IPS-15b (cell line): Measurements from ENCODE around the gene NCCRP1.
"Not testable (repeated sequence)": the region's sequence is repeated elsewhere in the genome, so short reads cannot be mapped to it uniquely, and the experiment has no call there.

Experiments used
- H3K27me3 ChIP-seq: one replicate; pipeline ENCODE4 v1.6.1; 2013; ENCODE audit warnings: low read length; ENCODE audit not compliant: control insufficient read depth, insufficient read depth
- H3K36me3 ChIP-seq: one replicate; pipeline ENCODE4 v1.6.1; 2013; ENCODE audit warnings: low read length; ENCODE audit not compliant: control insufficient read depth, insufficient read depth
- H3K4me1 ChIP-seq: one replicate; pipeline ENCODE4 v1.6.1; 2013; ENCODE audit warnings: mild to moderate bottlenecking, low read length; ENCODE audit not compliant: control insufficient read depth, insufficient read depth
- H3K4me3 ChIP-seq: one replicate; pipeline ENCODE4 v1.5.1; 2013; ENCODE audit warnings: low read depth, low read length
- H3K9ac ChIP-seq: one replicate; pipeline ENCODE4 v1.6.1; 2013; ENCODE audit warnings: low read depth, mild to moderate bottlenecking, low read length
- H3K9me3 ChIP-seq: one replicate; pipeline ENCODE4 v1.6.1; 2013; ENCODE audit warnings: mild to moderate bottlenecking, low read length; ENCODE audit not compliant: control insufficient read depth, insufficient read depth

Gene NCCRP1

GRCh38 chr19:39202998-39203355 is 6.2 kb downstream of the NCCRP1 start:
- Histone ChIP-seq H3K9me3 (no peaks in the 10 kb centered on the region), H3K4me3 (no peak overlapping the region), H3K9ac (no peak overlapping the region), H3K36me3 (no peaks in the 10 kb centered on the region), H3K27me3 (peaks cover 18% of the 10 kb centered on the region), H3K4me1 (peaks cover 2% of the 10 kb centered on the region)

- Histone ChIP-seq H3K4me3 (peak within 1 kb of the TSS; percentile 35), H3K36me3 (no peaks in the 10 kb centered on the region), H3K27me3 (peaks cover 15% of the 10 kb centered on the region)
These were observed 6.9 kb downstream of the NCCRP1 start, which contains the start of gene SYCN for GRCh38 chr19:39203372-39204341. Gene SYCN (minus strand): TSS chr19:39204263. CDS start chr19:39204254, 9 bp downstream.

GRCh38 chr19:39205449-39205764 is 8.6 kb downstream of the NCCRP1 start:
- no peak overlapping the region for H3K9ac ChIP-seq
- peaks cover 15% of the 10 kb centered on the region for H3K27me3 ChIP-seq
- no peaks in the 10 kb centered on the region for H3K36me3 ChIP-seq
- no peak overlapping the region for H3K4me3 ChIP-seq
- no peaks in the 10 kb centered on the region for H3K9me3 ChIP-seq
- peaks cover 2% of the 10 kb centered on the region for H3K4me1 ChIP-seq

More at GRCh38 chr19:39203372-39204341, 6.9 kb downstream of the NCCRP1 start, which contains the start of gene SYCN:
- Histone ChIP-seq H3K4me1 (peaks cover 2% of the 10 kb centered on the region), H3K9me3 (no peaks in the 10 kb centered on the region), H3K9ac (no peak within 1 kb of the TSS)

GRCh38 chr19:39206122-39206521 is 9.4 kb downstream of the NCCRP1 start:
- Histone ChIP-seq H3K4me1 (peaks cover 2% of the 10 kb centered on the region), H3K27me3 (peaks cover 15% of the 10 kb centered on the region), H3K36me3 (no peaks in the 10 kb centered on the region), H3K9ac (no peak overlapping the region), H3K4me3 (no peak overlapping the region), H3K9me3 (no peaks in the 10 kb centered on the region)

GRCh38 chr19:39207293-39207836 is 10.6 kb downstream of the NCCRP1 start:
- Histone ChIP-seq H3K4me1 (no peaks in the 10 kb centered on the region), H3K9me3 (no peaks in the 10 kb centered on the region), H3K4me3 (no peak overlapping the region), H3K36me3 (no peaks in the 10 kb centered on the region), H3K27me3 (peaks cover 15% of the 10 kb centered on the region), H3K9ac (no peak overlapping the region)

GRCh38 chr19:39208175-39208795 is 11.5 kb downstream of the NCCRP1 start:
- Histone ChIP-seq H3K36me3 (no peaks in the 10 kb centered on the region), H3K4me1 (no peaks in the 10 kb centered on the region), H3K4me3 (no peak overlapping the region), H3K27me3 (peaks cover 7% of the 10 kb centered on the region), H3K9ac (no peak overlapping the region), H3K9me3 (no peaks in the 10 kb centered on the region)

GRCh38 chr19:39209196-39209595 is 12.4 kb downstream of the NCCRP1 start:
- Histone ChIP-seq H3K27me3 (peaks cover 5% of the 10 kb centered on the region), H3K9ac (no peak overlapping the region), H3K9me3 (no peaks in the 10 kb centered on the region), H3K4me1 (no peaks in the 10 kb centered on the region), H3K36me3 (no peaks in the 10 kb centered on the region), H3K4me3 (no peak overlapping the region)

- no peaks in the 10 kb centered on the region for H3K9me3 ChIP-seq
- no peaks in the 10 kb centered on the region for H3K4me1 ChIP-seq
- no peak overlapping the region for H3K4me3 ChIP-seq
- H3K9ac ChIP-seq = no peak overlapping the region
- H3K27me3 ChIP-seq = no peaks in the 10 kb centered on the region
- H3K36me3 ChIP-seq = no peaks in the 10 kb centered on the region
These were observed 15.1 kb downstream of the NCCRP1 start for GRCh38 chr19:39211731-39212374.

- Histone ChIP-seq H3K27me3 (no peaks in the 10 kb centered on the region), H3K36me3 (no peaks in the 10 kb centered on the region), H3K4me3 (no peak overlapping the region), H3K9ac (no peak overlapping the region), H3K4me1 (no peaks in the 10 kb centered on the region), H3K9me3 (no peaks in the 10 kb centered on the region)
These were observed 15.6 kb downstream of the NCCRP1 start for GRCh38 chr19:39212375-39212742.

- not testable (repeated sequence) for H3K9ac ChIP-seq, H3K4me1 ChIP-seq, H3K4me3 ChIP-seq, H3K27me3 ChIP-seq, H3K36me3 ChIP-seq, H3K9me3 ChIP-seq
These were observed 18.6 kb downstream of the NCCRP1 start for GRCh38 chr19:39215323-39215722.

- Histone ChIP-seq H3K9ac (no peak overlapping the region), H3K4me1 (no peaks in the 10 kb centered on the region), H3K27me3 (peaks cover 8% of the 10 kb centered on the region), H3K4me3 (no peak overlapping the region), H3K36me3 (no peaks in the 10 kb centered on the region), H3K9me3 (no peaks in the 10 kb centered on the region)
These were observed 20.3 kb downstream of the NCCRP1 start for GRCh38 chr19:39217094-39217493.
